ENCODE data around the gene ARL1.
A peak's percentile ranks its signal among the peaks of the same experiment; 100 is the strongest.
"Not testable (repeated sequence)": the region's sequence is repeated elsewhere in the genome, so short reads cannot be mapped to it uniquely, and the experiment has no call there.

The ARL1 gene

GRCh38 chr12:101407436-101408345 is at the start of gene ARL1:
ARL1 (minus strand) TSS chr12:101407772; CDS start chr12:101407645, 127 bp downstream.
- peak; percentile 90 for DNase-seq

- DNase-seq, result peak; percentile 31
These were observed 48.1 kb upstream of the ARL1 start for GRCh38 chr12:101455685-101456084.

- DNase-seq, result no peak
These were observed 34.1 kb upstream of the ARL1 start for GRCh38 chr12:101441461-101442224.

- no peak for DNase-seq
These were observed 31.7 kb upstream of the ARL1 start for GRCh38 chr12:101439236-101439635.

GRCh38 chr12:101436136-101436535 is 28.6 kb upstream of the ARL1 start:
- DNase-seq, result no peak

- DNase-seq, result no peak
These were observed 22.9 kb upstream of the ARL1 start for GRCh38 chr12:101430456-101430855.

- no peak for DNase-seq
These were observed 17.0 kb upstream of the ARL1 start for GRCh38 chr12:101424620-101425019.

GRCh38 chr12:101422066-101422465 is 14.5 kb upstream of the ARL1 start:
- DNase-seq, result not testable (repeated sequence)

- DNase-seq, result no peak
These were observed 7.7 kb upstream of the ARL1 start for GRCh38 chr12:101415228-101415627.

GRCh38 chr12:101414533-101415119 is 7.1 kb upstream of the ARL1 start:
- no peak for DNase-seq

- DNase-seq, result not testable (repeated sequence)
These were observed 2.6 kb upstream of the ARL1 start for GRCh38 chr12:101410169-101410568.

GRCh38 chr12:101407049-101407435 is 530 bp downstream of the ARL1 start:
- no peak for DNase-seq

- not testable (repeated sequence) for DNase-seq
These were observed 16.4 kb downstream of the ARL1 start for GRCh38 chr12:101391181-101391580.

- no peak for DNase-seq
These were observed 28.4 kb downstream of the ARL1 start for GRCh38 chr12:101379149-101379548.

- DNase-seq, result no peak
These were observed 32.0 kb downstream of the ARL1 start for GRCh38 chr12:101375573-101375972.

- DNase-seq, result no peak
These were observed 35.1 kb downstream of the ARL1 start for GRCh38 chr12:101372431-101372830.

- no peak for DNase-seq
These were observed 39.6 kb downstream of the ARL1 start for GRCh38 chr12:101368016-101368415.

GRCh38 chr12:101361455-101361854 is 46.1 kb downstream of the ARL1 start:
- DNase-seq, result no peak

GRCh38 chr12:101356794-101357193 is 50.8 kb downstream of the ARL1 start:
- DNase-seq, result no peak

- no peak for DNase-seq
These were observed 55.9 kb downstream of the ARL1 start for GRCh38 chr12:101351682-101352081.

- no peak for DNase-seq
These were observed 63.7 kb downstream of the ARL1 start for GRCh38 chr12:101343893-101344292.
